ENCODE measurements around the gene C14orf180. TPM values are rescaled to one million over a fixed set of nuclear protein-coding genes. Genes with fewer than 3 reads are reported as not detected.

The C14orf180 gene
- total RNA-seq, 1 experiment from 2014 or later: not detected

DNA sequence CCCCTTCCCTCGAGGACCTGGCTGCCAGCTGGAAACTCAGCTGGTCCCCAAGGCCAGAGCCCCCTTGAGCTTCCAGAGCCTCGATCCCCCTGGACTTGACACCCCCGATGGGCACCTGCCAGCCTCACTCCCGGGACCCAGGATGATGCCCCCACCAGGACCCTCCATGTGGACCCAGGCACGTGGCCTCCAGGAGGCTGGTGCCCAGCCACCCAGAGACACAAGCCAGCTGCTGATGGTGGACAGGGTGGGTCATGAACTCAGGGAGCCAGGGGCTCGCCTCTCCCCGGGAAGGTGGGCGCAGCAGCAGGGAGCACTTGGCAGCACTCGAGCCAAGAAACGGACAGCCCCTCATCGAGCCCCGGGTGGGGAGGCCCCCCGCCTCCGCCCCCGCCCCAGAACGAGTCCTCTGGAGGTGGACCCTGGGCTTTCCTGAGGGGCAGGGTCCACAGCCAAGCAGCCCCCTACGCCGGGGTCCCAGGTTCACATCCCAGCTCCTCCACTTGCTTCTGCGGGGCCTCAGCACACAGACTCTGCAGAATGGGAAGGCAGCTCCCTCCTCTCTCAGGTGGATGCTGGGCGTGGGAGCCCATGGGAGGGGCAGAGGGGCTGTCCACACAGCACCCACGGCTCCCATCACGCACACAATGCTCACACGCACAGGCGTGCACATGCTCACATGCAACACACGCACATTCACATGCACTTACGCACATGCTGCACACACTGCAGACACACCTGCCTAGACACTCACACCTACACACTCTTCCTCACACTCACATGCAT is 12.1 kb downstream of the C14orf180 start:
- H3K56ac ChIP-seq (ENCODE audit: insufficient read length, low read depth, low read length): no peak overlapping the region
- no peak overlapping the region for H4K5ac ChIP-seq (ENCODE audit: insufficient read length, low read depth, low read length)
- H3K4me2 ChIP-seq (ENCODE audit: insufficient read depth, insufficient read length, low read length): no peak overlapping the region
- H4K91ac ChIP-seq (ENCODE audit: insufficient read length, low read depth, low read length): no peak overlapping the region
- no peak overlapping the region for H2AK5ac ChIP-seq (ENCODE audit: insufficient read length, low read length)
- no peak overlapping the region for H3K4ac ChIP-seq (ENCODE audit: low read depth, low read length)
- no peak overlapping the region for H2BK12ac ChIP-seq (ENCODE audit: insufficient read length, low read depth, low read length)
- no peak overlapping the region for H4K8ac ChIP-seq (replicated peaks; ENCODE audit: insufficient read length, low read depth, low read length)
- H3K4me3 Mint-ChIP-seq: no peak overlapping the region
- H3K36me3 Mint-ChIP-seq (ENCODE audit: insufficient read depth in 1 of 3, low read depth in 3 of 3): no peaks in the 10 kb centered on the region
- H3K18ac ChIP-seq (ENCODE audit: insufficient read length, low read depth, low read length): no peak overlapping the region
- no peak for DNase-seq
- no peaks in the 10 kb centered on the region for H4K20me1 ChIP-seq (ENCODE audit: control insufficient read depth, insufficient read depth, insufficient read length)
- no peak overlapping the region for H3T11ph ChIP-seq (ENCODE audit: low read length)
- H3K79me2 ChIP-seq (ENCODE audit: insufficient read depth, low read length): no peaks in the 10 kb centered on the region
- no peak overlapping the region for H3K14ac ChIP-seq (ENCODE audit: insufficient read depth, low read length)
- no peak overlapping the region for H3K23ac ChIP-seq (ENCODE audit: insufficient read length, low read depth, low read length)
- H3K9ac ChIP-seq (ENCODE audit: extremely low read depth, insufficient read length, low read length): no peak overlapping the region
- no peak overlapping the region for H2BK20ac ChIP-seq (ENCODE audit: low read depth, low read length, poor library complexity, severe bottlenecking)
- H3K27ac Mint-ChIP-seq: no peak overlapping the region; a peak in 1 of 7 replicates
- H2BK5ac ChIP-seq (ENCODE audit: insufficient read length, low read length): no peak overlapping the region
- TF ChIP-seq, protein P1, sequence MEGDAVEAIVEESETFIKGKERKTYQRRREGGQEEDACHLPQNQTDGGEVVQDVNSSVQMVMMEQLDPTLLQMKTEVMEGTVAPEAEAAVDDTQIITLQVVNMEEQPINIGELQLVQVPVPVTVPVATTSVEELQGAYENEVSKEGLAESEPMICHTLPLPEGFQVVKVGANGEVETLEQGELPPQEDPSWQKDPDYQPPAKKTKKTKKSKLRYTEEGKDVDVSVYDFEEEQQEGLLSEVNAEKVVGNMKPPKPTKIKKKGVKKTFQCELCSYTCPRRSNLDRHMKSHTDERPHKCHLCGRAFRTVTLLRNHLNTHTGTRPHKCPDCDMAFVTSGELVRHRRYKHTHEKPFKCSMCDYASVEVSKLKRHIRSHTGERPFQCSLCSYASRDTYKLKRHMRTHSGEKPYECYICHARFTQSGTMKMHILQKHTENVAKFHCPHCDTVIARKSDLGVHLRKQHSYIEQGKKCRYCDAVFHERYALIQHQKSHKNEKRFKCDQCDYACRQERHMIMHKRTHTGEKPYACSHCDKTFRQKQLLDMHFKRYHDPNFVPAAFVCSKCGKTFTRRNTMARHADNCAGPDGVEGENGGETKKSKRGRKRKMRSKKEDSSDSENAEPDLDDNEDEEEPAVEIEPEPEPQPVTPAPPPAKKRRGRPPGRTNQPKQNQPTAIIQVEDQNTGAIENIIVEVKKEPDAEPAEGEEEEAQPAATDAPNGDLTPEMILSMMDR (conservative IDR thresholded peaks at IDR 0.05): no peak
- H3K27me3 ChIP-seq (ENCODE audit: insufficient read depth, low read length): no peaks in the 10 kb centered on the region
- no peak overlapping the region for H2AFZ ChIP-seq (ENCODE audit: low read length)
- no peak overlapping the region for H2BK120ac ChIP-seq (ENCODE audit: low read depth, low read length, poor library complexity, severe bottlenecking)
- WGBS (ENCODE audit: extremely low coverage, insufficient read length, low lambda C conversion rate): no CpG with 5 or more reads among the region's 26 CpGs
- H2BK15ac ChIP-seq (ENCODE audit: low read depth, low read length): no peak overlapping the region
- no peaks in the 10 kb centered on the region; a peak in 1 of 5 replicates for H3K9me3 Mint-ChIP-seq
- peaks cover 4% of the 10 kb centered on the region for H3K27me3 Mint-ChIP-seq (ENCODE audit: low read depth)
- no peaks in the 10 kb centered on the region for H3K79me1 ChIP-seq (ENCODE audit: insufficient read depth, low read depth, low read length, poor library complexity, severe bottlenecking)
- H3K27ac ChIP-seq (ENCODE audit: insufficient read length, low read depth, low read length): no peak overlapping the region
- no peaks in the 10 kb centered on the region for H3K9me3 ChIP-seq (ENCODE audit: control insufficient read depth, low read depth, low read length)
- H3K4me1 ChIP-seq (ENCODE audit: insufficient read depth, low read length): no peaks in the 10 kb centered on the region
- H3K4me1 Mint-ChIP-seq: peaks cover 0 to 5% of the 10 kb centered on the region in 2 experiments; a peak in 3 of 4 replicates
- H3K23me2 ChIP-seq (ENCODE audit: insufficient read length, low read depth, low read length, poor library complexity, severe bottlenecking): no peaks in the 10 kb centered on the region

Data from H9 (cell line).